ENCODE data around the gene C1orf21.
A peak's percentile ranks its signal among the peaks of the same experiment; 100 is the strongest.

C1orf21 gene

DNA sequence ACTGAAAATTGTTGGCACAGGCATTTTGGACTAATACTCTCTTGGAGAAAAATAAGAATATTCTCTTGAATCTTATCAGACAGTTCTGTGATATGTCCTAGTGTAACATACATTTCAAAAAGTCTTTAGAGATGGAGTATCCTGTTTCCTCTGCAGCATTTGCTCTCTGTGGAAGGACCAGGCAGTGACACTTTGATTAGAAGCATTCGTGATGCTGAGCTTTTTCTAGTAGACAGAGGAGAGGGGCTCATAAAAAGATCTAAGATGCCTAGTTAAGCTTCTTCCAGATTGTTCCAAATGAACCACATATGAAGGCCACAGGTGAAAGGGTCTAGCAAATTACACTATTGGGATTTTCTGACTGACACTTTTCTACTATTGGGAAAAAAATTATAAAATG lies 120.3 kb downstream of the C1orf21 start:
- H3K4me3 ChIP-seq (ENCODE audit: low read depth in 1 of 2, low read length in 2 of 2), result no peak overlapping the region
- H3K9me3 ChIP-seq (ENCODE audit: control insufficient read depth in 1 of 2, low read length in 2 of 2), result no peaks in the 10 kb centered on the region
- peak overlapping the region; percentile 75 for H3K27ac ChIP-seq (ENCODE audit: low read length)
- H3K27me3 ChIP-seq (ENCODE audit: low read depth, low read length), result no peaks in the 10 kb centered on the region
- peaks cover 0 to 3% of the 10 kb centered on the region in 2 donors for H3K36me3 ChIP-seq (ENCODE audit: control insufficient read depth in 1 of 2, insufficient read depth in 2 of 2, low read length in 2 of 2)
- H3K4me1 ChIP-seq (ENCODE audit: control insufficient read depth in 1 of 2, insufficient read depth in 2 of 2, low read length in 2 of 2), result peaks cover 6 to 21% of the 10 kb centered on the region in 2 donors

DNA sequence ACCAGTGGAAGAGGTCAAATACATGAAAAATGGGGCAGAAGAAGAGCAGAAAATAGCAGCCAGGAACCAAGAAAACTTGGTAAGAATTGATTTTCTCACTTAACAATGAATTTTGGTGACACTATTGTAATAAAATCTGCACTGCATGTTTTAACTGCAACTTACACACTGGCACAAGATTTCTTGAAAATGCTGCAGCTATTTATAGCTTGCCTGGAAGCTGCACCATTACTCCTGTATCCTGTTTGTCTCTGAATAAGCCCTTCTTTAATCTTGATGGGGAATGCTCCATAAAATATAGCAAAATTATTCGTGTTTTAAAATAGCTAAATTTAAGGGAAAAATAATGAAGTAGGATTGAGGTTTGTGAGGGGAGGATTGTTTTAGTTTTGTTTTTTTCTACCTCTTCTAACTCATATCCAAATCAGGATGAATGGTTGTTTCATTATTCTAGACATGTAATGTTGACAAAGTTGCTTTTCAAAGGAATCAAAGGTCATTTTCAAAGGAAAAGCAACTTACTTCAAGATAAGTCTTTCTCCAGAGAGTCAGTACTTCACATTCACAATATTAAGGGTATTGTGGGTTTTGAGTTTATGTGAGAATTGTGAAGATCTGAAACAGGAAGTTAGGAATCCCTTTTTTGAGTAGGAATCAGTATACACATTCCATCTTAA lies 120.9 kb downstream of the C1orf21 start:
- H3K27ac ChIP-seq (ENCODE audit: low read length), result peak overlapping the region; percentile 75
- H3K36me3 ChIP-seq (ENCODE audit: control insufficient read depth in 1 of 2, insufficient read depth in 2 of 2, low read length in 2 of 2), result peaks cover 0 to 3% of the 10 kb centered on the region in 2 donors
- H3K9me3 ChIP-seq (ENCODE audit: control insufficient read depth in 1 of 2, low read length in 2 of 2), result no peaks in the 10 kb centered on the region
- peaks cover 6 to 21% of the 10 kb centered on the region in 2 donors for H3K4me1 ChIP-seq (ENCODE audit: control insufficient read depth in 1 of 2, insufficient read depth in 2 of 2, low read length in 2 of 2)
- no peak overlapping the region for H3K4me3 ChIP-seq (ENCODE audit: low read depth in 1 of 2, low read length in 2 of 2)
- no peaks in the 10 kb centered on the region for H3K27me3 ChIP-seq (ENCODE audit: low read depth, low read length)

DNA sequence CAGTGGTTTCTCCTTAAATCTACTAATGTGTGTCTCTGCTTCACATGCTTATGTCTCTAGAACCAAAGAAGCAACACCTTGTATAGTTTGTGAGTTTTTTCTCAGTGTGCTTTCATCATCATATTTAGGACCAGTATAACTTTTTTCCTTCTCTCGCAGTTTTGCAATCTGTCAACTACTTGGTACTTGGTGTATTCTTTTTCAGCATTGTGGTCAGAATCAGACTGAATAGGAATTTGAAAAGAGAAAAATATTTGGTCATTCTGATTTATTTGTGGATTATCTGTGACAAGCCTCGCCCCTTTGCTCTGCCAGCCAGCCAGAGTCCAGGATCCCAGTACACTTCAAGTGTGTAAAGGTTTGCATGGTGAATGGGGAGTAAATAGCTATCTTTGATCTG lies 122.3 kb downstream of the C1orf21 start:
- Histone ChIP-seq H3K27ac (ENCODE audit: low read length) (peak overlapping the region; percentile 75), H3K27me3 (ENCODE audit: low read depth, low read length) (no peaks in the 10 kb centered on the region), H3K4me3 (ENCODE audit: low read depth in 1 of 2, low read length in 2 of 2) (no peak overlapping the region), H3K9me3 (ENCODE audit: control insufficient read depth in 1 of 2, low read length in 2 of 2) (no peaks in the 10 kb centered on the region), H3K36me3 (ENCODE audit: control insufficient read depth in 1 of 2, insufficient read depth in 2 of 2, low read length in 2 of 2) (peaks cover 0 to 3% of the 10 kb centered on the region in 2 donors), H3K4me1 (ENCODE audit: control insufficient read depth in 1 of 2, insufficient read depth in 2 of 2, low read length in 2 of 2) (peaks cover 6 to 13% of the 10 kb centered on the region in 2 donors)

DNA sequence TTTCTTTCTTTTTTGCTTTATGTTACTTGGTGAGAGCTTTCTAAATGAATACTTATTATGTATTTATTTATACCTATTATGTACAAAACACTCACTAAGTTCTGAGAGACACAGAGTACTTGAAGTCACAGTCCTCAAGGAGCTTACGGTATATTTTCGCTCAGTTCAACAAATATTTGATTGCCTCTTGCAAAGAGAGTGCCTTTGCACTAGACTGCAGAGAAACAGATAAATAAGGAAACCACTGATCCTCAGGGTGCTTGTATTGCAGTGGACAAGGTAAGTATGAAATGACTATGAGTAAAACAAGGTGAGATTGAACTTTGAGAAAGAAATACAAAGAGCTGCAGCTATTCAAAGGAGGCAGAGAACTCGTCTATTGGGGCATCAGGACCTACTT lies 123.3 kb downstream of the C1orf21 start:
- H3K9me3 ChIP-seq (ENCODE audit: control insufficient read depth in 1 of 2, low read length in 2 of 2), result no peaks in the 10 kb centered on the region
- H3K4me1 ChIP-seq (ENCODE audit: control insufficient read depth in 1 of 2, insufficient read depth in 2 of 2, low read length in 2 of 2), result peaks cover 6 to 10% of the 10 kb centered on the region in 2 donors
- H3K4me3 ChIP-seq (ENCODE audit: low read depth in 1 of 2, low read length in 2 of 2), result no peak overlapping the region
- peaks cover 0 to 3% of the 10 kb centered on the region in 2 donors for H3K36me3 ChIP-seq (ENCODE audit: control insufficient read depth in 1 of 2, insufficient read depth in 2 of 2, low read length in 2 of 2)
- H3K27me3 ChIP-seq (ENCODE audit: low read depth, low read length), result no peaks in the 10 kb centered on the region
- no peak overlapping the region for H3K27ac ChIP-seq (ENCODE audit: low read length)

DNA sequence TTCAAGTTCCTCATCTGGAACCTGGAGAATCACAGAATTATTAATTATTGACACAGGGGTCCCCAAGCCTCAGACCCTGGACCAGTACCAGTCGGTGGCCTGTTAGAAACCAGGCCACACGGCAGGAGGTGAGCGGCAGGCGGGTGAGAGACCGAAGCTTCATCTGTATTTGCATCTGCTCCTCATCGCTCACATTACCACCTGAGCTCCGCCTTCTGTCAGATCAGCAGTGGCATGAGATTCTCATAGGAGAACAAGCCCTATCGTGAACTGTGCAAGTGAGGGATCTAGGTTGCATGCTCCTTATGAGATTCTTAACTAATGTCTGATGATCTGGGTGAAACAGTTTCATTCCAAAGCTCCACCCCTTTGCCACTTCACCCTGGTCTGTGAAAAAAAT lies 125.9 kb downstream of the C1orf21 start:
- H3K36me3 ChIP-seq (ENCODE audit: control insufficient read depth in 1 of 2, insufficient read depth in 2 of 2, low read length in 2 of 2), result peaks cover 0 to 3% of the 10 kb centered on the region in 2 donors
- H3K27me3 ChIP-seq (ENCODE audit: low read depth, low read length), result no peaks in the 10 kb centered on the region
- H3K9me3 ChIP-seq (ENCODE audit: control insufficient read depth in 1 of 2, low read length in 2 of 2), result no peaks in the 10 kb centered on the region
- no peak overlapping the region for H3K4me3 ChIP-seq (ENCODE audit: low read depth in 1 of 2, low read length in 2 of 2)
- no peak overlapping the region for H3K27ac ChIP-seq (ENCODE audit: low read length)
- H3K4me1 ChIP-seq (ENCODE audit: control insufficient read depth in 1 of 2, insufficient read depth in 2 of 2, low read length in 2 of 2), result peaks cover 2 to 6% of the 10 kb centered on the region in 2 donors

DNA sequence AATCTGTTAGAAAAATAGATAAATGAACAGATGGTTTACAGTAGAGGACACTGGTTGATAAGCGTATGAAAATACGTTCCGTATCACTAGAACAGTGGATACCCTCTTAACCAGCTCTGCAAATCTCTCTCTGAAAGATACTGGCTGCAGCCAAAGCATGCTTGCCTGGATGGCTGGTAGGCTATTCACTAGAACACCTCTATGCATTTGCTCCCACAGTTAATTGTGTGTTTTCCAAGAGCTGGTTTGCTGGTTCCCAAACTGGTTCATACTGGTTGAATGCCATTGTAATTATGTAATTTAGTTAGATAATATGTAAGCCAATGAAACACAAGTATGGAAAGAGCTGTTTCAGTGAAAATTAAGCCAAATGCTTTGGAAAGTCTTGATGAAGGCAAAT lies 126.6 kb downstream of the C1orf21 start:
- peaks cover 0 to 3% of the 10 kb centered on the region in 2 donors for H3K36me3 ChIP-seq (ENCODE audit: control insufficient read depth in 1 of 2, insufficient read depth in 2 of 2, low read length in 2 of 2)
- H3K4me3 ChIP-seq (ENCODE audit: low read depth in 1 of 2, low read length in 2 of 2), result no peak overlapping the region
- peaks cover 0 to 6% of the 10 kb centered on the region in 2 donors for H3K4me1 ChIP-seq (ENCODE audit: control insufficient read depth in 1 of 2, insufficient read depth in 2 of 2, low read length in 2 of 2)
- H3K9me3 ChIP-seq (ENCODE audit: control insufficient read depth in 1 of 2, low read length in 2 of 2), result no peaks in the 10 kb centered on the region
- H3K27ac ChIP-seq (ENCODE audit: low read length), result no peak overlapping the region
- H3K27me3 ChIP-seq (ENCODE audit: low read depth, low read length), result no peaks in the 10 kb centered on the region

DNA sequence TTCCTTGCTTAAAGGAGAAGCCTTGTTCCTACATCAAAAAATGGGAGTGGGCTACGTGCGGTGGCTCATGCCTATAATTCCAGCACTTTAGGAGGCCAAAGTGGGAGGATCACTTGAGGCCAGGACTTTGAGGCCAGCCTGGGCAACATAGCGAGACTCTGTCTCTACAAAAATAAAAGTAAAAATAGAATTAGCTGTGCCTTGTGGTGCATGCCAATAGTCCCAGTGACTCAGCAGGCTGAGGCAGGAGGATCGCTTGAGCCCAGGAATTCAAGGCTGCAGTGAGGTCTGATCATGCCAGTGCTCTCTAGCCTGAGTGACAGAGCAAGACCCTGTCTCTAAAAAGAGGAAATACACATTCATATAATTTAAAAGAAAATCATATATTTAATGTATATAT lies 127.1 kb downstream of the C1orf21 start:
- Histone ChIP-seq H3K27ac (ENCODE audit: low read length) (no peak overlapping the region), H3K4me3 (ENCODE audit: low read depth in 1 of 2, low read length in 2 of 2) (no peak overlapping the region), H3K4me1 (ENCODE audit: control insufficient read depth in 1 of 2, insufficient read depth in 2 of 2, low read length in 2 of 2) (peaks cover 0 to 11% of the 10 kb centered on the region in 2 donors)

DNA sequence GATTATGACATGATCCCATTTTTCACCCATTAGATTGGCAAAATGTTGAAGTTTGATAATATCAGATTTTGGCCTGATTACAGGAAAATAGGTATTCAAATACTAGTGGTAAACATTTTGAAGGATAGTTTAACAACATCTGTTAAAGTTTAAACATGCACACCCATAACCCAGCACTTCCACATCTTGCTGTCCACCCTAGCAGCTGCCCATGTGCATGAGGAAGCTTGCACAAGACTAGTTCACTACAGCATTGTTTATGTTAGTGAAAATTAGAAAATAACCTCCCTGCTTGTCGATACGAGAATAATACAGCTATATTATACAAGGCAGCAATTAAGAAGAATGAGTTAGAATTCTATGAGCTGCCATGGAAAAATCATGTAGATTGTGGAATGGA lies 127.6 kb downstream of the C1orf21 start:
- Histone ChIP-seq H3K4me3 (ENCODE audit: low read depth in 1 of 2, low read length in 2 of 2) (no peak overlapping the region), H3K27me3 (ENCODE audit: low read depth, low read length) (no peaks in the 10 kb centered on the region), H3K9me3 (ENCODE audit: control insufficient read depth in 1 of 2, low read length in 2 of 2) (no peaks in the 10 kb centered on the region), H3K27ac (ENCODE audit: low read length) (no peak overlapping the region), H3K36me3 (ENCODE audit: control insufficient read depth in 1 of 2, insufficient read depth in 2 of 2, low read length in 2 of 2) (peaks cover 0 to 3% of the 10 kb centered on the region in 2 donors), H3K4me1 (ENCODE audit: control insufficient read depth in 1 of 2, insufficient read depth in 2 of 2, low read length in 2 of 2) (peaks cover 0 to 11% of the 10 kb centered on the region in 2 donors)

More for the DNA sequence above, 127.1 kb downstream of the C1orf21 start:
- Histone ChIP-seq H3K36me3 (ENCODE audit: control insufficient read depth in 1 of 2, insufficient read depth in 2 of 2, low read length in 2 of 2) (peaks cover 0 to 3% of the 10 kb centered on the region in 2 donors), H3K9me3 (ENCODE audit: control insufficient read depth in 1 of 2, low read length in 2 of 2) (no peaks in the 10 kb centered on the region), H3K27me3 (ENCODE audit: low read depth, low read length) (no peaks in the 10 kb centered on the region)

DNA sequence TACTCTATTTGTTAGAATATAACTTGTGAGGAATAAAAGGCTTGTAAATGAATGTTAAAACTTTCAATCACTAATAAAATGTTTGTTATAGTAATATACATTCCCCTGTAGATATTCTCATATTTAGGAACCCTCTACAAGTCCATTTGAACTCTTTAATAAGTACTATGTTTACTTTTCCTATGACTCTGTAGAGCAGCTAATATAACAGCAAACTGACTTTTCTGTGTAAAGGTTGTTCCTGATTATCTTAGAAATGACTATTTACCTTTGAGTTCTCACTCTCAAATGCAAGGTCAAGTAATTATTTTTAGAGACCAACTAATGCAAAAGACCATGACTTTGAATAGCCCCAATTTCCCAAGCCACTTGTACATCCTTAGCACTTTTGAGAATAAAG lies 130.3 kb downstream of the C1orf21 start:
- H3K27ac ChIP-seq (ENCODE audit: low read length), result no peak overlapping the region
- H3K27me3 ChIP-seq (ENCODE audit: low read depth, low read length), result no peaks in the 10 kb centered on the region
- H3K9me3 ChIP-seq (ENCODE audit: control insufficient read depth in 1 of 2, low read length in 2 of 2), result no peaks in the 10 kb centered on the region
- no peaks in the 10 kb centered on the region for H3K36me3 ChIP-seq (ENCODE audit: control insufficient read depth in 1 of 2, insufficient read depth in 2 of 2, low read length in 2 of 2)
- peaks cover 0 to 11% of the 10 kb centered on the region in 2 donors for H3K4me1 ChIP-seq (ENCODE audit: control insufficient read depth in 1 of 2, insufficient read depth in 2 of 2, low read length in 2 of 2)
- no peak overlapping the region for H3K4me3 ChIP-seq (ENCODE audit: low read depth in 1 of 2, low read length in 2 of 2)

DNA sequence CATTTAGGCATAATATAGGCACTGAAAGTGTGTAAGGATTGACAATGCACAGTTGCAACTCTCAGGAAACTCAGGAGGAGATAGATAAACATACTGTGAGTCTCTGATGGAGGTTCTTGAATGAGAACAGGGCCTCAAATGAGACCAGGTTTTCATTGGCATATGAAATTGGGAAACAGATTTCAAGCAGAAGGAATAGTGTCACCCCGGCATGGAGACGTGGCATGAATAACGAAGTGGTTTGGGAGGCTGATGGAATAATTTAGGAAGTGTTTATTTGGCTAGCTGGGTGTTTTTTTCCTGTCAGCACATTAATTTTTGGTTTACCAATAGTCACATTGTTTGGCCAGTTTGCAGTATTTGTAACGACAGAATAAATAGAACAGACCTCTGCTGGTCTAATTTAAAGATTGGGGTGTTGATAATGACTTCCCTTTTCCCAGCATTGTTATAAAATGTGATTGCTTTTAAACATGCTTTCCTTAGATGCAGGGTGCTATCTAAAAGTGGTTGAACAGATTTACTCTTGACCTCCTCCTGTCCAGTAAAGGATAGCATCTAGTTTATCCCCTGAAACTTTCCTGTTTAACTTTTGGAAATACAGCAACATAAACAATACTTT lies 132.0 kb downstream of the C1orf21 start:
- H3K4me1 ChIP-seq (ENCODE audit: control insufficient read depth in 1 of 2, insufficient read depth in 2 of 2, low read length in 2 of 2), result peaks cover 0 to 11% of the 10 kb centered on the region in 2 donors
- no peaks in the 10 kb centered on the region for H3K36me3 ChIP-seq (ENCODE audit: control insufficient read depth in 1 of 2, insufficient read depth in 2 of 2, low read length in 2 of 2)
- no peak overlapping the region for H3K4me3 ChIP-seq (ENCODE audit: low read depth in 1 of 2, low read length in 2 of 2)
- H3K27me3 ChIP-seq (ENCODE audit: low read depth, low read length), result no peaks in the 10 kb centered on the region
- no peak overlapping the region for H3K27ac ChIP-seq (ENCODE audit: low read length)
- no peaks in the 10 kb centered on the region for H3K9me3 ChIP-seq (ENCODE audit: control insufficient read depth in 1 of 2, low read length in 2 of 2)

DNA sequence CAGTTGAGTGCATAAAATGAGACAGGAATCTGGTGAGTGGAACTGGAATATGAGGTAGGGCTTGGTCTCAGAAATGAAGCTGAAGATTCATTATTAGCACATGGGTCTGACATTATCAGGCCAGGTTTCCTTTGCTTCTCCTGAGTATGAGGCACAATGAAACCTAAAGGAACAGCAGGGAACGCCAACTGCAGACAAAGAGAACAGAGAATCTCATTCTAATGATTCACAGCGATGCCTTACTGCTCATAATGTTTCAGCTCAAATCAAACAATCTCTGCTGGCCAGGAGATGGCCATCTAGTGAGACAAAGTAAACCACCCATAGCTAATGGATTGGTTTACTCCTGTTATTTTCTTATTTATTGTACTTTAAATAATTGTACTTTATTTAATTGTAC lies 133.5 kb downstream of the C1orf21 start:
- Histone ChIP-seq H3K4me3 (ENCODE audit: low read depth in 1 of 2, low read length in 2 of 2) (no peak overlapping the region), H3K36me3 (ENCODE audit: control insufficient read depth in 1 of 2, insufficient read depth in 2 of 2, low read length in 2 of 2) (no peaks in the 10 kb centered on the region), H3K27ac (ENCODE audit: low read length) (no peak overlapping the region), H3K9me3 (ENCODE audit: control insufficient read depth in 1 of 2, low read length in 2 of 2) (no peaks in the 10 kb centered on the region), H3K4me1 (ENCODE audit: control insufficient read depth in 1 of 2, insufficient read depth in 2 of 2, low read length in 2 of 2) (peaks cover 0 to 11% of the 10 kb centered on the region in 2 donors), H3K27me3 (ENCODE audit: low read depth, low read length) (no peaks in the 10 kb centered on the region)
